GM23338 (cell line): ENCODE measurements around the gene ADGRG7. TPM values are rescaled to one million over a fixed set of nuclear protein-coding genes. Genes with fewer than 3 reads are reported as not detected.

ENCODE experiments used
- ATAC-seq: fragments of 200-7000 bp; cut with Tn5 transposase; 3 replicates; pipeline ENCODE4 v1.9.1; 2020
- DNase-seq: peaks from one replicate; pipeline ENCODE4 v3.0.0-alpha.2; 2015; ENCODE audit warnings: low spot score
- H2AFZ ChIP-seq: fragments of 200-600 bp; sonication (generic); 2 replicates; pipeline ENCODE4 v1.8.0; 2016; ENCODE audit warnings: antibody characterized with exemption, mild to moderate bottlenecking, moderate library complexity
- H3F3A ChIP-seq: fragments of 200-600 bp; sonication (generic); replicated peaks from 2 replicates; pipeline ENCODE4 v1.8.0; 2017; ENCODE audit warnings: antibody characterized with exemption, mixed run types, low read depth
- H3K27ac ChIP-seq: fragments of 200-600 bp; sonication (generic); 2 replicates; pipeline ENCODE4 v1.6.1; 2016; ENCODE audit warnings: low read depth
- H3K27me3 ChIP-seq: fragments of 200-600 bp; sonication (generic); 2 replicates; pipeline ENCODE4 v1.8.0; 2016; ENCODE audit warnings: mild to moderate bottlenecking, mixed run types, moderate library complexity; ENCODE audit not compliant: insufficient read depth
- H3K36me3 ChIP-seq: fragments of 200-600 bp; sonication (generic); 2 replicates; pipeline ENCODE4 v1.8.0; 2016; ENCODE audit warnings: mild to moderate bottlenecking; ENCODE audit not compliant: insufficient read depth
- H3K4me1 ChIP-seq: fragments of 200-600 bp; sonication (generic); 2 replicates; pipeline ENCODE4 v1.8.0; 2016; ENCODE audit warnings: mild to moderate bottlenecking, moderate library complexity; ENCODE audit not compliant: insufficient read depth
- H3K4me2 ChIP-seq: fragments of 200-600 bp; sonication (generic); 2 replicates; pipeline ENCODE4 v1.7.1; 2017; ENCODE audit warnings: mixed run types
- H3K4me3 ChIP-seq: fragments of 200-600 bp; sonication (generic); 2 replicates; pipeline ENCODE4 v1.6.1; 2016; ENCODE audit warnings: mixed run types
- H3K79me2 ChIP-seq: fragments of 200-600 bp; sonication (generic); replicated peaks from 2 replicates; pipeline ENCODE4 v1.8.0; 2017; ENCODE audit warnings: mild to moderate bottlenecking; ENCODE audit not compliant: insufficient read depth
- H3K9me2 ChIP-seq: fragments of 200-600 bp; sonication (generic); 2 replicates; pipeline ENCODE4 v1.8.0; 2017; ENCODE audit not compliant: insufficient read depth
- H4K20me1 ChIP-seq: fragments of 200-600 bp; sonication (generic); replicated peaks from 2 replicates; pipeline ENCODE4 v1.8.0; 2017; ENCODE audit warnings: mild to moderate bottlenecking; ENCODE audit not compliant: insufficient read depth
- H3K27ac Mint-ChIP-seq: 2 replicates; pipeline ENCODE4 v1.8.0; 2020; ENCODE audit warnings: inconsistent platforms, mild to moderate bottlenecking, moderate library complexity, mixed read lengths
- H3K27me3 Mint-ChIP-seq: 3 replicates; pipeline ENCODE4 v1.8.0; 2022; ENCODE audit warnings: low read depth, mild to moderate bottlenecking, moderate library complexity, mixed read lengths, inconsistent platforms; ENCODE audit not compliant: insufficient read depth, poor library complexity
- H3K36me3 Mint-ChIP-seq: 3 replicates; pipeline ENCODE4 v1.8.0; 2021; ENCODE audit warnings: low read depth, mild to moderate bottlenecking, inconsistent platforms, moderate library complexity, mixed read lengths
- H3K4me1 Mint-ChIP-seq: 3 replicates; pipeline ENCODE4 v1.8.0; 2020; ENCODE audit warnings: mild to moderate bottlenecking, inconsistent platforms, mixed read lengths
- H3K4me3 Mint-ChIP-seq: 3 replicates; pipeline ENCODE4 v1.8.0; 2021; ENCODE audit warnings: moderate library complexity, mild to moderate bottlenecking, inconsistent platforms, mixed read lengths
- H3K9me3 Mint-ChIP-seq: 3 replicates; pipeline ENCODE4 v1.8.0; 2020; ENCODE audit warnings: moderate library complexity, mild to moderate bottlenecking, inconsistent platforms, mixed read lengths
- CREB1 ChIP-seq: fragments of 250-450 bp; sonication (Bioruptor Pico); IDR thresholded peaks from 2 replicates; pipeline ENCODE4 v1.5.0; 2020; ENCODE audit warnings: low read depth, mild to moderate bottlenecking, moderate library complexity
- CTCF ChIP-seq, 2 experiments: fragments of 200-600 bp in 1 of 2; sonication (generic) in 1 of 2; conservative IDR thresholded peaks; 2 replicates each; pipeline versions ENCODE4 v1.5.1 to v1.6.1; 2016 to 2017; ENCODE audit warnings: antibody characterized with exemption in 2 of 2, low read depth in 2 of 2, mild to moderate bottlenecking in 2 of 2, moderate library complexity in 1 of 2
- EZH2 ChIP-seq: fragments of 200-600 bp; sonication (generic); IDR thresholded peaks from one replicate; pipeline ENCODE4 v1.8.0; 2017; ENCODE audit warnings: antibody characterized with exemption, mild to moderate bottlenecking, low read depth; ENCODE audit not compliant: unreplicated experiment
- EZH2phosphoT487 ChIP-seq: fragments of 200-600 bp; sonication (generic); IDR thresholded peaks from one replicate; pipeline ENCODE4 v1.8.1; 2018; ENCODE audit warnings: antibody characterized with exemption; ENCODE audit not compliant: unreplicated experiment
- JUNB ChIP-seq: IDR thresholded peaks from one replicate; pipeline ENCODE4 v1.6.1; 2016; ENCODE audit warnings: antibody characterized with exemption; ENCODE audit not compliant: unreplicated experiment
- NANOG ChIP-seq: IDR thresholded peaks from 2 replicates; pipeline ENCODE4 v1.6.1; 2016; ENCODE audit warnings: antibody characterized with exemption, borderline replicate concordance
- POLR2AphosphoS5 ChIP-seq: IDR thresholded peaks from 2 replicates; pipeline ENCODE4 v1.6.1; 2016; ENCODE audit warnings: antibody characterized with exemption, low read depth
- STAT1 ChIP-seq: IDR thresholded peaks from one replicate; pipeline ENCODE4 v1.6.1; 2016; ENCODE audit warnings: antibody characterized with exemption; ENCODE audit not compliant: unreplicated experiment
- ZNF114 ChIP-seq: fragments of 250-450 bp; sonication (Bioruptor Pico); IDR thresholded peaks from 2 replicates; pipeline ENCODE4 v1.5.0; 2020; ENCODE audit warnings: mild to moderate bottlenecking, moderate library complexity
- ZNF331 ChIP-seq: fragments of 250-450 bp; sonication (Bioruptor Pico); IDR thresholded peaks from 2 replicates; pipeline ENCODE4 v1.5.0; 2020; ENCODE audit warnings: low read depth, mild to moderate bottlenecking, moderate library complexity
- ZNF462 ChIP-seq: fragments of 250-450 bp; sonication (Bioruptor Pico); IDR thresholded peaks from 2 replicates; pipeline ENCODE4 v1.5.0; 2020; ENCODE audit warnings: mild to moderate bottlenecking, moderate library complexity
- polyA plus RNA-seq: library from polyadenylated mRNA; unstranded; fragments of >200 nt; fragmentation: Nextera tagmentation; extraction: Ambion mirVana; gene quantifications from 2 replicates; pipeline ENCODE4 v1.2.1, GENCODE V29; 2016
- total RNA-seq: library from RNA; depleted of rRNA; stranded (reverse); fragments of >200 nt; shearing (Covaris generic); gene quantifications from 2 replicates; pipeline ENCODE4 v1.2.3, GENCODE V29; 2014
- TF ChIP-seq, protein P1 (sequence below): IDR thresholded peaks from 2 replicates; pipeline ENCODE4 v1.6.1; 2016; ENCODE audit warnings: antibody characterized with exemption
- TF ChIP-seq, protein P2 (sequence below): IDR thresholded peaks from one replicate; pipeline ENCODE4 v1.6.1; 2018; ENCODE audit warnings: antibody characterized with exemption; ENCODE audit not compliant: unreplicated experiment

The ADGRG7 gene
- total and polyA plus RNA-seq, 2 experiments from 2014 or later, result not detected

GRCh38 chr3:100706365-100706764, 97.0 kb downstream of the ADGRG7 start:
- H2AFZ ChIP-seq, result no peak overlapping the region
- Mint-ChIP-seq H3K27me3 (peaks cover 19% of the 10 kb centered on the region), H3K4me3 (no peak overlapping the region), H3K27ac (no peak overlapping the region), H3K9me3 (peaks cover 5% of the 10 kb centered on the region; the same call in 1 of the 3 replicates), H3K36me3 (peaks cover 3% of the 10 kb centered on the region; the same call in 2 of the 3 replicates), H3K4me1 (peaks cover 10% of the 10 kb centered on the region)
- no peak for TF ChIP-seq ZNF114 (CRISPR knock-in tag)
- TF ChIP-seq, protein P1, sequence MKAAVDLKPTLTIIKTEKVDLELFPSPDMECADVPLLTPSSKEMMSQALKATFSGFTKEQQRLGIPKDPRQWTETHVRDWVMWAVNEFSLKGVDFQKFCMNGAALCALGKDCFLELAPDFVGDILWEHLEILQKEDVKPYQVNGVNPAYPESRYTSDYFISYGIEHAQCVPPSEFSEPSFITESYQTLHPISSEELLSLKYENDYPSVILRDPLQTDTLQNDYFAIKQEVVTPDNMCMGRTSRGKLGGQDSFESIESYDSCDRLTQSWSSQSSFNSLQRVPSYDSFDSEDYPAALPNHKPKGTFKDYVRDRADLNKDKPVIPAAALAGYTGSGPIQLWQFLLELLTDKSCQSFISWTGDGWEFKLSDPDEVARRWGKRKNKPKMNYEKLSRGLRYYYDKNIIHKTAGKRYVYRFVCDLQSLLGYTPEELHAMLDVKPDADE, result no peak
- TF ChIP-seq CREB1 (CRISPR knock-in tag), result no peak
- TF ChIP-seq POLR2AphosphoS5, result no peak
- no peak for TF ChIP-seq NANOG
- no peak for TF ChIP-seq EZH2
- no peak for TF ChIP-seq ZNF331 (CRISPR knock-in tag)
- TF ChIP-seq, protein P2, sequence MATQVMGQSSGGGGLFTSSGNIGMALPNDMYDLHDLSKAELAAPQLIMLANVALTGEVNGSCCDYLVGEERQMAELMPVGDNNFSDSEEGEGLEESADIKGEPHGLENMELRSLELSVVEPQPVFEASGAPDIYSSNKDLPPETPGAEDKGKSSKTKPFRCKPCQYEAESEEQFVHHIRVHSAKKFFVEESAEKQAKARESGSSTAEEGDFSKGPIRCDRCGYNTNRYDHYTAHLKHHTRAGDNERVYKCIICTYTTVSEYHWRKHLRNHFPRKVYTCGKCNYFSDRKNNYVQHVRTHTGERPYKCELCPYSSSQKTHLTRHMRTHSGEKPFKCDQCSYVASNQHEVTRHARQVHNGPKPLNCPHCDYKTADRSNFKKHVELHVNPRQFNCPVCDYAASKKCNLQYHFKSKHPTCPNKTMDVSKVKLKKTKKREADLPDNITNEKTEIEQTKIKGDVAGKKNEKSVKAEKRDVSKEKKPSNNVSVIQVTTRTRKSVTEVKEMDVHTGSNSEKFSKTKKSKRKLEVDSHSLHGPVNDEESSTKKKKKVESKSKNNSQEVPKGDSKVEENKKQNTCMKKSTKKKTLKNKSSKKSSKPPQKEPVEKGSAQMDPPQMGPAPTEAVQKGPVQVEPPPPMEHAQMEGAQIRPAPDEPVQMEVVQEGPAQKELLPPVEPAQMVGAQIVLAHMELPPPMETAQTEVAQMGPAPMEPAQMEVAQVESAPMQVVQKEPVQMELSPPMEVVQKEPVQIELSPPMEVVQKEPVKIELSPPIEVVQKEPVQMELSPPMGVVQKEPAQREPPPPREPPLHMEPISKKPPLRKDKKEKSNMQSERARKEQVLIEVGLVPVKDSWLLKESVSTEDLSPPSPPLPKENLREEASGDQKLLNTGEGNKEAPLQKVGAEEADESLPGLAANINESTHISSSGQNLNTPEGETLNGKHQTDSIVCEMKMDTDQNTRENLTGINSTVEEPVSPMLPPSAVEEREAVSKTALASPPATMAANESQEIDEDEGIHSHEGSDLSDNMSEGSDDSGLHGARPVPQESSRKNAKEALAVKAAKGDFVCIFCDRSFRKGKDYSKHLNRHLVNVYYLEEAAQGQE, result no peak
- no peak for TF ChIP-seq EZH2phosphoT487
- TF ChIP-seq JUNB, result no peak
- no peak for TF ChIP-seq STAT1
- TF ChIP-seq CTCF (conservative IDR thresholded peaks at IDR 0.05; ENCODE audit: low read depth in 2 of 2), result no peak
- no peak for TF ChIP-seq ZNF462 (CRISPR knock-in tag)
- H3K27me3 ChIP-seq, result peaks cover 32% of the 10 kb centered on the region
- ATAC-seq (no peak), DNase-seq (no peak)
- no peak overlapping the region for H3K4me3 ChIP-seq
- H4K20me1 ChIP-seq, result peaks cover 3% of the 10 kb centered on the region; the same call in 1 of the 2 replicates
- no peak overlapping the region for H3K4me2 ChIP-seq
- no peaks in the 10 kb centered on the region for H3F3A ChIP-seq
- peaks cover 15% of the 10 kb centered on the region for H3K79me2 ChIP-seq
- H3K9me2 ChIP-seq, result peaks cover 4% of the 10 kb centered on the region
- H3K4me1 ChIP-seq, result peaks cover 8% of the 10 kb centered on the region; the same call in 1 of the 2 replicates
- no peak overlapping the region for H3K27ac ChIP-seq
- no peaks in the 10 kb centered on the region for H3K36me3 ChIP-seq
